Colon (tissue), 2 donors: ENCODE results near the gene KDR.

Experiments used
- FAIRE-seq: peaks from 2 replicates; lab custom pipeline; 2012; peaks lifted over from hg19 to GRCh38; lab: Jason Lieb, UNC
- donor health status: control.
- donor health status: control.

Gene KDR

GRCh38 chr4:55123791-55124190 lies 1.6 kb downstream of the KDR start:
- FAIRE-seq = no peak

DNA sequence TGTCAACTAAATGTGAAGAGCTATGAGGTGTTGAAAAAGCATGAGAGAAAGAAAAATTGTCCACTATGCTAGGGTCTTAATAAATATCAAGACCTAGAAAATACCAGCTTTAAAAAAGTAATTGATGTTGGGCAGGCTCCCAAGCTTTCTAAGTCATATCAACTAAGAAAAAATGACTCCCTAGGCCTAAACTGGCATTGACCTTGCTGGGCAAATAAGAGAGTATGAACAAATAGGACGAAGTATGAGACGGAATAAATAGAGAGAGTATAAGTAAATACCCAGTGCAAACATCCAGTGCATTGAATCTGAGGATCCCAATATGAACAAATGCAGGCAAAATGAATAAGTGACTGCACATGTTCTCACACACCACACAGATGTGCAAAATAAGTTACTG lies 3.2 kb downstream of the KDR start:
- no peak for FAIRE-seq

DNA sequence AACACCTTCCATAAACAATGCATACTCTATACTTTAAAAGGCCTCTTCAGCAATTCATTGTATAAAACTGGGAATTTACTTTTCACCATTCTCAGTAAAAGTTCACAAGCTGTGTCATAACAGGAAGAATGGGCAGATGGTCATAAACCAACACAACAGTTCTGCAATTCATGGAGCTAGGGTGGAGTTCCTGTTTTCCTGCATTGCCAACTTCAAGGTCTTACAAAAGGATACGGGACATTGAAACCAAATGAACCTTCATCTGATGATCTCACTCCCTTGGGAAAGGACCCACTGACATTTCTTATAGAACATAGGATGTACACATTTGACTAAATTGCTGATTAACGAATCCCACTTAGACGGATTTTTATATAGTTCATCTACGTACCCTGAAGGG lies 4.1 kb downstream of the KDR start:
- FAIRE-seq = no peak

DNA sequence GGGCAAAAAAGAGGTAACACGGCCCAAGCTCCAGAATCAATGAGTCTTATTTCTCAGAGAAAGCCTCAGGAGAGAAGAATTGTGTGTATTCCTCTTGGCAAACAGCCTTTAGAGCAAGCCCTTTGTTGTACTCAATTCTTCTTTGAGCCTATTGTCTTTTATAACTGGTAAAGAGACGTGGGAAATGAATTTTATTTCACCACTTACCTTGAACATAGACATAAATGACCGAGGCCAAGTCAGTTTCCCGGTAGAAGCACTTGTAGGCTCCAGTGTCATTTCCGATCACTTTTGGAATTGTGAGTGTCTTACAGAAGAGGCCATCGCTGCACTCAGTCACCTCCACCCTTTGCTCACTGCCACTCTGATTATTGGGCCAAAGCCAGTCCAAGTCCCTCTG lies 7.0 kb downstream of the KDR start:
- FAIRE-seq = no peak

DNA sequence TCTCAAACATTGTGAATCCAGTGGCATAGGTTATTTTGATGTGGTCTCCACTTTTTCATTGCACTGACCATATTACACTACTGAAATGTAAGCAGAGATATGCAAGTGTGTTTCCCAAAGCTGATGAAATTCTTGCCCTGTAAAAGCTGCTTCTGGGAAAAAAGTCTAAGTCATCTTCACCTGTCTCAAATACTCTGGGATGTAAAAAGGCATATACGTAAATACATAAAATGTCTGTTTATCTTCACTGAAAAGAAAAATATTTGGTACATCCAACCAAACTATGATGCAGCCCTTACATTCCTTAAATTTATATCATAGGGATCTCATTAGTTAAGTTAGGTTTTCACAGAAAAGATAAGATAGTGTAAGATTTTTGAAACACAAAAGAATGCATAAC lies 7.9 kb downstream of the KDR start:
- FAIRE-seq = no peak

DNA sequence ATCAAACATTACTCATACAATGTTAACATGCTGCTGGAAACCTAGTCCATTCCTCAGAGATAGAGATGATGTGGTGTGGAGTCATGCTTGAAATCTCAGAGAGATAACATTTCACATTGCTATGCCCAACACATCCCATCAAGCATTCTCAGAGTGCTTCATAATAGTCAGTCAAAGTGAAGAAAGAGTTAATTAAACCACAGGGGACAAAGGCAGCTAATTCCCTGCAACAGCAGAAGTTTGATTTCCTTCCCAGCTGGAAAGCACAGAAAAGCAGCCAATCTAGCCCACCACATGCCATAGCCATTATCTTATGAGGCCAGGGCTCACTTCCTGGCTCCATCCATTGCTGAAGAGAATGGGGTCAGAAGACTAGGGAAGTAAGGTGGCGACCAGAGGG lies 8.9 kb downstream of the KDR start:
- no peak for FAIRE-seq

DNA sequence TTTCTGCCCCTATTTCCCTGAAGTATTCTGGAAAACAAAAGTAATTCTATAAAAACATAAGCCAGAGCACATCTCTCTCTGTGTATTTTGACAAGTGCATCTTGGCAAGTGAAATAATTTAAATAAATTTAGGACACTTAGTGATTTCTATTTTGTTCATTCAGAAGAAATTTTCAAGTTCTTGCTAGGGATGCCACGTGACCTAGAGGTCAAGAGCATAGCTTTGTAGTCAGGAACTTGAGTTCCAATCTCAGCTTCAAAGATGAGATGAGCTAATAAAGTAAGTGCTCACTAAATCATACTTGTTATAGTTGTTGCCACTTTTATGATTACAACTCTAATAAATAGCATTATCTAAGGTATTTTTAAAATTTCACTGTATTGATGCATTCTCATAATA lies 13.8 kb downstream of the KDR start:
- FAIRE-seq = no peak

DNA sequence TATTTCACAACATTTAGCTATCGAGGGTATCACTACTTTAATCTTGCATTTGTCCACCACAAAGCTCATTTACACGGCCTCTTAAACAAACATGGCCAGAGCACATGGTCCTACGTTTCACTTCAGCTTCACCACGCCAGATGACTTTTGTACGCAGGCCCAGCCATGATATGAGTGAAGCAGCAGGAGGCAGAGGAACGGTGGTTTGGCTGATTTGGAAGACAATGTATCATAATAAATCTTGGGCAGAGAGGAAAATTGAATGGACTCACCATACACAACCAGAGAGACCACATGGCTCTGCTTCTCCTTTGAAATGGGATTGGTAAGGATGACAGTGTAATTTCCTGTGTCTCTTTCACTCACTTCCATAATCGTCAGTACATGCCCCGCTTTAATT lies 15.3 kb downstream of the KDR start:
- FAIRE-seq = no peak

GRCh38 chr4:55107054-55107453 lies 18.3 kb downstream of the KDR start:
- no peak for FAIRE-seq

DNA sequence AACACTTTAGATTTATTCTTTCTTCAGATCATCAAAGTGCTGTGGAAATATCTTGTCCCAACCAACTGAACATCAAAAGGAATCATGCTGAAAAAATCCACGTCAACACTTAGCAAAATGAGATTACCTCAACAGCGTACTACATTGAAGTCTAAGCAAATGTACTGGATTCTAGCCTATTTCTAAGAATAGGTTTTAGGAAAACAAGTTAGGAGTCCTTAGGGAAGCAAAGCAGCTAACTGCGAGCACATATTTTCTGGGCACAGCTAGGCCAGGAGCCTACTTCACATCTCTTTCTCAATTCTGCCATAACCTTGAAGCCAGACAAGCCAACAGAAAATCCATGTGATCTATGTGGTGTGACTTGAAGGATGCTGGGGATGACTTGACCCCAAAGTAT lies 22.2 kb downstream of the KDR start:
- no peak for FAIRE-seq

- FAIRE-seq = no peak
These were observed 25.6 kb downstream of the KDR start for GRCh38 chr4:55099816-55100215.

- no peak for FAIRE-seq
These were observed 26.8 kb downstream of the KDR start for GRCh38 chr4:55098456-55099204.

DNA sequence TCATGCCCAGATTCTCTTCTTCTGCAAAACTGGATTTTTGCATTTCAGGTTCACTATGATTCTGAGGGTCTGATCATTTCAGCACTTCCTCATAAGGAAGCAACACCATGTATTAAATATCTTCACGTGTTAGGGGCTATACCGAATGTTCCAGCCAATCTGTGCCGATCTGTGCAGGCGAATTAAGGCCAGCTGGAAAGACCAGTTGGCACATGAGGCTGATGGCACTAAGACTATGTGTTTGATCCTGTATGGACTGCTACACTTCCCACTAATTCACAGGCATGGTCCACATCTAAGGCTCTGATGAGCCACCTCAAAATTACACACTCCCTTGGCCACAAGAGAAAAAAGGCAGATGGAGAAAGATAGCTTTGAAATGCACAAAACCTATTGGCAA lies 28.8 kb downstream of the KDR start:
- no peak for FAIRE-seq

GRCh38 chr4:55096045-55096444 lies 29.4 kb downstream of the KDR start:
- no peak for FAIRE-seq

DNA sequence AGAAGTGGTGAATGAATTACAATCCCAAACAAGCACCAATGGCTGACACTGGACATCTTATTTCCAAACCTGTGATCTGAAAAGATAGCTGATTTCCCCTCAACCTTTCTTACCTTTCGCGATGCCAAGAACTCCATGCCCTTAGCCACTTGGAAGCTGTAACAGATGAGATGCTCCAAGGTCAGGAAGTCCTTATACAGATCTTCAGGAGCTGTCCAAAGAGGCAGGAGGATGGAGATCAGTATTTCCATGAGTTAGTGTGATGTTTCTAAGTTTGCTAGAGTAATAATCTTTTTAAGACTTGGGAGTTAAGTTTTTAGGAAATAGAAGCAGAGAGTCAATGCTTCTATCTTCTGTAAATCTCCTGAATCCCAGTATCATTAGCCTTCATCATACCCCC lies 32.9 kb downstream of the KDR start:
- FAIRE-seq = no peak

DNA sequence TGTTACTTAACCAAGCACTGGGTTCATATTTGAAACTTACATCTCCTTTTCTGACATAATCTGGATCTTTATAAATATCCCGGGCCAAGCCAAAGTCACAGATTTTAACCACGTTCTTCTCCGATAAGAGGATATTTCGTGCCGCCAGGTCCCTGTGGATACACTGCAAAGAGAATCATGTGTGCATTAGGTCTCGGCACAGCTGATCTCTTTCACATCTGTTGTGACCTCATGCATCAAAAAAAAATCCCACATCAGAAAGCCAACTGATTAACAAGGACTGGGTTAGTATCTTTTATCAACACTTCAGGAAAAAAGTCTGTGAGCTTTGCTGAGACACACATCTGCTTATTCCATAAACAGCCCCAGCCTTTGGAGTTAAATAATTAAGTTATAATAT lies 35.5 kb downstream of the KDR start:
- FAIRE-seq = no peak

DNA sequence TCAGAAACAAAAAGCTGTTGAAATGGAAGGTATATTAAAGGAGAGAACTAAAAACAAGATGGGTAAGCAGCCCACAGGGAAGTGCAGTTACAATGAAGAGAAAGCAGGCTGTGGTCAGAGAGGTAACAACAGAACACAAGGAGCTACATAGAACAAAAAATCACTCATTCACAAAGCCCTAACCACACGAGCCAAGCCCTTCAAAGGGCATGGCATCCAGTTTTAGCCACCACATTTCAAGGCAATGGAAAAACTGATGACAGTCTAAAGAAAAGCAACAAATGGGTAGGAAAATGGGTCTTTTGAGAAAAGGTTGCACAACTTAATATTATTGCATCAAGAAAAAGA lies 37.5 kb downstream of the KDR start:
- no peak for FAIRE-seq

DNA sequence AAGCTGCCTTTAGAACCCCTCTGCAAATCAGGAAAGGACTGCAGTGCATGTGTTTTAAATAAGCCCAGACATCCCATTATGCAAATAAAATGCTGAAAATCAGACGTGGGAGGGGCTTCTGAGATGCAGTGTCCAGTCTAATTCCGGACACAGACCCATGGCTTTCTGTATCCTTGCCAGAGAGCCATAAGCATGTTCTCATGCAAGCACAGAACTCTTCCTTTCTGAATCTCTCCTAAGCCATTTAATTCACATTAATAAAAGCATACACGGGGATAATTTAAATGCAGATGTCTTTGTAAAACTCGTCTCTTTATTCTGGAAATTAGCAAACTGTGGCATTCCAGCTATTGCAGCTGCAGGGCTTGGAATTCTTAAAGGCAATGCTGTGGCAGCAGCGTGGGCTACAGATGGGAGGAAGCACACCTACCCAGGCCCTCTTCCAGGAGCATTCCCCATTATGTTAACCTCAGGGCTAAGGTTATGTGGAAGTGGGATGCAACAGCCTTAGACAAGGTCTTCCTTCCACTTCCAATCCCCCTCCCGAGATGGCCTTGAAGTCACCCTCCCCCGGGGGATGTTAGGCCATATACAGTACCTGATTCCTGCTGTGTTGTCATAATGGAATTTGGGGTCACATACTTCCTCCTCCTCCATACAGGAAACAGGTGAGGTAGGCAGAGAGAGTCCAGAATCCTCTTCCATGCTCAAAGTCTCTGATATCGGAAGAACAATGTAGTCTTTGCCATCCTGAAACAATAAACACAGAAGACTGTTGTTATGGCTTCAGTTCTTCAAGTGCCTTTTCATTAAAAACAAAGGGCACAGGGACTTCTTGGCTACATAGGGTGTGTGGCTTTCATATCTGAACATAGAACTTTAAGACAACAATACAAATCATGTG lies 38.1 kb downstream of the KDR start:
- FAIRE-seq = no peak

DNA sequence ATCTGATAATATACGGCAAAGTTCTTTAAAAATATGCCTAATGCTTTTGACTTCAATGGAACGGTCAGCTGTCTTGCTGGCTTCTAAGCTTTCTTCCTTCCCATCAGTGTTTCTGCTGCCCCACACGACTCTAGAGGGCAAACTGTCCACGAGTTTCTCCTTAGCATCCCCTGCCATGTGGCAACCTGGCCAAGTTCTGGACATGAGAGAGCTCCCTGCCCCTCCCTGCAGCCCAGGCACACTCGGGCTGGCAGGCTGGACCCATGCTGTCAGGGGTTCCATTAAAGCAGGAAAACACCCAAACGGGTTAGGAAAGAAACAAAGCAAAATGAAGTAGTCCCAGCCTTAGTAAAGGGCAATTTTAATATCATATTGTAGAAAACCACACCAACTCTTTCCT lies 38.8 kb downstream of the KDR start:
- FAIRE-seq = no peak

DNA sequence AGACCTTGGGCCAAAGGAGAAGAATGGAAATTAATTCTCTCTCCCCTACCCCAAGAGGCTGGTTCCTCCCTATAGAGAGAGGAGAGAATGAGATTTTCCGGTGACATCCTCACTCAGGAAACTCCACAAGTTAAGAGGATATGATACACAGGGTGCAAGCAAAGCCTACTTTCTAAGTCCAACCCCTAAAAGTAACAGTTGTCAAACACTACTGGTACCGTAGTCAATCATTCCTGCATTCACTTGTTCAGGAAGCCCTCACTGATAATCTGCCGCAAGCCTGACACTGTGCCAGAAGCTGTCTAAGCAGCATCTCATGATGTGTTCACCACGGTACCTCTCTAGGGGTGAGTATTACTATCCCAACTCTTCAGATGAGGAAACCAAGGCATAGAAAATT lies 41.7 kb downstream of the KDR start:
- no peak for FAIRE-seq

DNA sequence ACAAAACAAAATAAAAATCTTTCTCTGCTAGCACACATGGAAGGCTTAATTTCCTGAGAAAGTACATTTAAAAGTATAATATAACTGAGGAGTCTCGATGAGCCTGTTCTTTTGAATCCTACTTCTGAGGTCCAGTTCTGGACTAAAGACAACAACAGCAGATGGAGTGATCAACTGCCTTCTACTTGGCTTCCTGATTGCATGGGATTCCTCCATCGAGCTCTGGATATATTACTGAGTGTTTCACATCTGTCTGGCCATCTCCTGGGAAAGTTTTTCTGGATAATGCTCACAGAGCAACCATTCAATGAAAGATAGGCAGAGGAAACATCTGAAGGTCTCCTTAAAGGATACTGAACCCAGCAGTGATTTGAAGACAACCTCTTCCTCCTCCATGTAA lies 42.6 kb downstream of the KDR start:
- FAIRE-seq = no peak

GRCh38 chr4:55080174-55080865 lies 45.1 kb downstream of the KDR start:
- FAIRE-seq = no peak
